NCI-H446 treated with DMSO at 0.1 percent for 48 hours (cell line): ENCODE measurements around the gene MIEN1.
"Not testable (repeated sequence)": the region's sequence is repeated elsewhere in the genome, so short reads cannot be mapped to it uniquely, and the experiment has no call there.

Source experiments
- DNase-seq: peaks from one replicate; lab custom pipeline; 2025; lab: John Stamatoyannopoulos, UW

MIEN1 gene

DNA sequence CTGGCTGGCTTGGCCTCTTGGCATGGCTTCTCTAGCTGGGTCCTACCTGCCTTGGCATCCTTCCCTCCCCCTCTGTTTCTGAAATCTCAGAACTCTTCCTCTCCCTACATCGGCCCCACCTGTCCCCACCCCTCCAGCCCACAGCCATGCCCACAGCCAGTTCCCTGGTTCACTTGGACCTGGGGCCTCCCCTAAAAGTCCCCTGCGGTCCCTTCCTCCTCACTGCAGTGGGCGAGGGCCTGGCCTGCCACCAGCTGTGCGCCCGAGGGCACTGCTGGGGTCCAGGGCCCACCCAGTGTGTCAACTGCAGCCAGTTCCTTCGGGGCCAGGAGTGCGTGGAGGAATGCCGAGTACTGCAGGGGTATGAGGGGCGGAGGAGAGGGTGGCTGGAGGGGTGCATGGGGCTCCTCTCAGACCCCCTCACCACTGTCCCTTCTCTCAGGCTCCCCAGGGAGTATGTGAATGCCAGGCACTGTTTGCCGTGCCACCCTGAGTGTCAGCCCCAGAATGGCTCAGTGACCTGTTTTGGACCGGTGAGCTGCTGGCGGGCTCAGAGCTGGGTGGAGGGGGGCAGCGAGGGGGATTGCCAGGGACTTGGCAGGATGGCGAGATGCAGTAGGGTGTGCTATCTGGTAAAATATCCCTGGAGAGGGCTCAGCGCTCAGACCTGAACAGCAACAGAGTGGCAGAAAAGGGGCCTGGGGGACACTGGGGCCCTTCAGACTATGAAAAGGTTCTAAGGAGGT, 14.1 kb downstream of the MIEN1 start:
- no peak for DNase-seq

DNA sequence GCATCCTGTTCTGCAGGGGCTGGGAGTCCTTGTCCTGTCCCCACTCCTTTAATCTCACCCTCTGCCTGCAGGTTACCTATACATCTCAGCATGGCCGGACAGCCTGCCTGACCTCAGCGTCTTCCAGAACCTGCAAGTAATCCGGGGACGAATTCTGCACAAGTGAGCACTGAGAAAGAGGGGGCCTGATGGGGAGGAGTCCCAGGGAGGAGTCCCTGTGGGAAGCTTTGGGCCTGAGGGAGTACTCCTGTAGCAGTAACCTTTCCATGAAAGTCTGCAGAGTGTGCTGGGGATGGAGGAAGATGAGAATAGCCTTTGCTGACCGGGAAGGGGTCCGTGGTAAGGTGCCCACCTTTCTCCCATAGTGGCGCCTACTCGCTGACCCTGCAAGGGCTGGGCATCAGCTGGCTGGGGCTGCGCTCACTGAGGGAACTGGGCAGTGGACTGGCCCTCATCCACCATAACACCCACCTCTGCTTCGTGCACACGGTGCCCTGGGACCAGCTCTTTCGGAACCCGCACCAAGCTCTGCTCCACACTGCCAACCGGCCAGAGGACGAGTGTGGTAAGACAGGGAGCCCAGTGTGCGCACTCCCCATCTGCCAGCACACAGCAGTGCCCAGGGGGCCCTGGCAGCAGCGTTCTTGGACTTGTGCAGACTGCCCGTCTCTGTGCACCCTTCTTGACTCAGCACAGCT, 14.8 kb downstream of the MIEN1 start:
- no peak for DNase-seq

DNA sequence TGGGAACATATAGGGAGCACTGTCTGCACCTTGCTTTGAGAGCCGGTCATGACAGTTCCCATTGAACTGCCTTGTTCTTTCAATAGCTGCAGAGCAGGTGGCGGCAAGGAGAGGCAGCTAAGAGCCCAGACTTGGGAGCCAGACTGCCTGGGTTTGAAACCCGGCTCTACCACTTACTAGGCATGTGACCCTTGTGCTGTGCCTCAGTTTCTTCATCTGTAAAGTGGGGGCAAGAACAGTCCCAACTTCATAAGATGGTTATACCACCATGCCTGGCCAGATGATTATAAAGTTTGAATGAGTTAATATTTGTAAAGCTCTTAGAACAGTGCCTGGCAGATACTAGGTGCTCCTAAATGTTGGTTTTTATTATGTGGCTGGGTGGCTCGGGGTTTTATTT, 16.1 kb downstream of the MIEN1 start:
- DNase-seq = no peak

DNA sequence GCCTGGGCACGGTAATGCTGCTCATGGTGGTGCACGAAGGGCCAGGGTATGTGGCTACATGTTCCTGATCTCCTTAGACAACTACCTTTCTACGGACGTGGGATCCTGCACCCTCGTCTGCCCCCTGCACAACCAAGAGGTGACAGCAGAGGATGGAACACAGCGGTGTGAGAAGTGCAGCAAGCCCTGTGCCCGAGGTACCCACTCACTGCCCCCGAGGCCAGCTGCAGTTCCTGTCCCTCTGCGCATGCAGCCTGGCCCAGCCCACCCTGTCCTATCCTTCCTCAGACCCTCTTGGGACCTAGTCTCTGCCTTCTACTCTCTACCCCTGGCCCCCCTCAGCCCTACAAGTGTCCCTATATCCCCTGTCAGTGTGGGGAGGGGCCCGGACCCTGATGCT, 18.5 kb downstream of the MIEN1 start:
- DNase-seq = no peak

DNA sequence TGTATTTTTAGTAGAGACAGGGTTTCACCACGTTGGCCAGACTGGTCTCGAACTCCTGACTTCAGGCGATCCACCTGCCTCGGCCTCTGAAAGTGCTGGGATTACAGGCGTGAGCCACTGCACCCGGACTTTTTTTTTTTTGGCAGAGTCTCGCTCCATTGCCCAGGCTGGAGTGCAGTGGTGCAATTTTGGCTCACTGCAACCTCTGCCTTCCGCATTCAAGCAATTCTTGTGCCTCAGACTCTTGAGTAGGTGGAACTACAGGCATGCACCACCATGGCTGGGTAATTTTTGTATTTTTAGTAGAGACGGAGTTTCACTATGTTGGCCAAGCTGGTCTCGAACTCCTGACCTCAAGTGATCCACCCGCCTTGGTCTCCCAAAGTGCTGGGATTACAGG, 19.3 kb downstream of the MIEN1 start:
- not testable (repeated sequence) for DNase-seq

DNA sequence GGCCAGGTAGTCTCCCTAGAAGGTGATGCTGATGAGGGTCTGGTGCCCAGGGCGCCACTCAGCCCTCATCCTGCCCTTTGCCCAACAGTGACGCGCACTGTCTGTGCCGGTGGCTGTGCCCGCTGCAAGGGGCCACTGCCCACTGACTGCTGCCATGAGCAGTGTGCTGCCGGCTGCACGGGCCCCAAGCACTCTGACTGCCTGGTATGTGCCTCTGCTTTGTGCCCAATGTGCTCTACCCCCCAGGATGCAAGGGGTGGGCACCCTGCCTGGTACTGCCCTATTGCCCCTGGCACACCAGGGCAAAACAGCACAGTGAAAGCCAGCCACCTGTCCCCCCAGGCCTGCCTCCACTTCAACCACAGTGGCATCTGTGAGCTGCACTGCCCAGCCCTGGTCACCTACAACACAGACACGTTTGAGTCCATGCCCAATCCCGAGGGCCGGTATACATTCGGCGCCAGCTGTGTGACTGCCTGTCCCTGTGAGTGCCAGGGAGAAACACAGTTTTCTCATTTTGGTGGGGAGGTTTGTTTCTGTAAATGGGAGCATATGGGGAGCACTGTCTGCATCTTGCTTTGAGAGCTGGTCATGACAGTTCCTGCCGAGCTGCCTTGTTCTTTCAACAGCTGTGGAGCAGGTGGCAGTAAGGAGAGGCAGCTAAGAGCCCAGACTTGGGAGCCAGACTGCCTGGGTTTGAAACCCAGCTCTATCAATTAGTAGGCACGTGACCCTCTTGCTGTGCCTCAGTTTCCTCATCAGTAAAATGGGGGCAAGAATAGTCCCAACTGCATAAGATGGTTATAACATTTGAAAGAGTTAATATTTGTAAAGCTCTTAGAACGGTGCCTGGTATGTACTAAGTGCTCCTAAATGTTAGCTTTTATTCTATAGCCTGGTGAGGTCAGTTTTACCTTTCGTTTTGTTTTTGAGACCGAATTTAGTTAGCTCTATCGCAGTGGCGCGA, 20.1 kb downstream of the MIEN1 start:
- no peak for DNase-seq

DNA sequence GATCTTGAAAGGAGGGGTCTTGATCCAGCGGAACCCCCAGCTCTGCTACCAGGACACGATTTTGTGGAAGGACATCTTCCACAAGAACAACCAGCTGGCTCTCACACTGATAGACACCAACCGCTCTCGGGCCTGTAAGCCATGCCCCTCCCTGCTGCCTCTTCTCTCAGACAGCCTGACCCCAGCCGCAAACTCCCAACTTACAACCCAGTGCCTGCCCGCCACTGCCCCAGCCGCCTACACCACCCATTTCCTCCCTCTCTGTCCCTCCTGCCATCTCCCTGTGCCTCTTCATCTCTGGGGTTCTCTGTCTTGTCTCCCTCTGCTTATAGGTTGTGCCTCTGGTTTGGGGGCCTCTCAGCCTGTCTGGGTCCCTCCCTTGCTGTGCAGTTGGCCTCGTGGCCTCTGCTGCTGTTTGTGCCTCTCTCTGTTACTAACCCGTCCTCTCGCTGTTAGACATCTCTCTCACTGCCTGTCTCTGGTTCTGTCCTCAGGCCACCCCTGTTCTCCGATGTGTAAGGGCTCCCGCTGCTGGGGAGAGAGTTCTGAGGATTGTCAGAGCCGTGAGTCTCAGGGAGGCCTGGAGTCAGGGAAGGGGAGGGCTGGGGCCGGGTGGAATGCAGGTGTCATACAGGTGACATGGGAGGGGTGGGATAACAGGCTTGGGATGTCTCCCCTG, 20.9 kb downstream of the MIEN1 start:
- no peak for DNase-seq

DNA sequence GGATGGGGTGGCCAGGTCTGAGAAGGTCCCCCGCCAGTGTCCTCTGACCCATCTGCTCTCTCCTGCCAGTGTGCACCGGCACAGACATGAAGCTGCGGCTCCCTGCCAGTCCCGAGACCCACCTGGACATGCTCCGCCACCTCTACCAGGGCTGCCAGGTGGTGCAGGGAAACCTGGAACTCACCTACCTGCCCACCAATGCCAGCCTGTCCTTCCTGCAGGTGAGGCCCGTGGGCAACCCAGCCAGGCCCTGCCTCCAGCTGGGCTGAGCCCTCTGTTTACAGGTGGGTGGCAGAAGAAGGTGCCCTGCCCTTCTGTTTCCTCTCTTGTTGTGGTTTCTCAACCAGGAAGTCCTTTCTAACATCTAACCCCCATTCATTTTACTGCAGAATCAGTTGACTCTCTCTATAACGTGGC, 23.4 kb downstream of the MIEN1 start:
- DNase-seq = no peak

DNA sequence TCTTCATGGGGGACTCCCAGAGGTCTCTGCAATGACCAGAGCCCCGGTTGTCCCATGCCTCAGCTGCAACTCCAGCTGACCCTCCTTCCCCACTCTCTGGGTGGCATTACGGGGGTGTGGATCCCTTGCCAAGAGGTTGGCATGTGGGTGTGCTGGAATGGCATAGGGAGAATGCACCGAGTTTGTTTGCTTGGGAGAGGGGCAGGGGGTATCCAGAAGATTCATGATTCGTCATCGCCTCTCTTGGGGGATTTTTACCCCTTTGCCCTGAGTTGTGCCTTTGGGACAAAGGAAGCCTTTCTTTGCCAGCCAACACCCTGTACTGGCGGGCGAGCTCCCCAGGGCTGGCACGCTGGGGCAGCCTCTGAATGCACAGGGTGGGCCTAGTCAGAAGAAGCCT, 23.9 kb downstream of the MIEN1 start:
- no peak for DNase-seq

DNA sequence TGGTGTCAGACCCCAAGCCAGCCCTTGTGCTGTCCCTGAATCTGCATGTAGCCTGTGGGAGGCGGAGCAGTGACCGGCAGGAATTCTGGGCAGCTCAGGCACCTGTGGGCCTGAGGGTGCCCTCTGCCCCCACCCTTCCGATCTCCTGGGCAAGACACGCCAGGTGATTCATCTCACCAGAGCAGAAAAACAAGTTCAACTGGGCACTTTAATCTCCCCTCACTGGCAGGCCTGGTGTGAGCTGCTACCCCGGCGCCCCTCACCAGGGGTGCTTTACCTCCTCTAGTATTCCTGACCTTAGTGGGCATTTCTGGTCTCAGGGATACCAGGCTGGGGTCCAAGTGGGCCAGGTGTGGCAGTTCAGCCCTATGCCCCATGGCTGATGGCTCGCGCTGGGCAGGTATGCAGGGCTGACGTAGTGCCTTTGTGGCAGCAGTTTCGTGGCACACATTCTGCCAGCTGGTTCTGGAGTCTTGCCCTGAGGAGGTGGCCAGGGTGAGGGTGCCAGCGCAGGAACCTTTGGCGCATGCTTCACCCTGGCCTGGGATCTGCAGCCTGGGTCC, 24.5 kb downstream of the MIEN1 start:
- DNase-seq = no peak

DNA sequence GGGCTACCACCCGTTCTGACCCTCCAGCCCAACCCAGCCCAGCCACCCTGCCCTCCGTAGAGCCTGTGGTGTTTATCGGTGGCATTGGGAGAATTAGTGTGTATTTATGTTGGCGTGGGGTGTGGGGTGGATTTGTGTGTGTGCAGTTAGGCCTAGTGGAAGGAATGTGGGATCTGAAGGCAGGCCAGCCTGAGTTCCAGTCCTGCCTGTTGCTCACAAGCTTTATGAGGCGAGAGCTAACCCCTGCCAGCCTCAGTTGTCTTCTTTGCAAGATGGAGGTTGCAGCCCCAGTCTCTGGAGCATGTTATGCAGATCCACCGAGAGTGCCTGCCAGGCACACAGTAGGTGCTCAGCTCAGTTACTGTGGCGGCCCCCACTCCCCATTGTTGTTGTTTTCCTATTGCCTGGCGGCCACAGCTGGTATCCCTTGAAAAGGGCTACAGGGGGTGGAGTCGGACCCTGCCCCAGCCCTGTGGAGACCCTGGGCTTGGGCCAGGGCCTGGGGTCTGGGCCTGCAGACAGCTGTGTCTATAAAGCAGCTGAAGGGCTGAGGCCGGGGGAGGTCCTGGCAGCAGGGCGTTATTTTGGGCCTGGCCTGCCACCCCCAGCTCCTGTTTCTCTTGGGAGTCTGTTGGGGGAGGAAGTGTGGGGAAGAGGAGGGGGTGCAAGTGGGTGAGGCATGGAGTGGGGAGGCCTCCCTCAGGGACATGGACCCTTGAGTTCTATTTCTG, 25.3 kb downstream of the MIEN1 start:
- no peak for DNase-seq

DNA sequence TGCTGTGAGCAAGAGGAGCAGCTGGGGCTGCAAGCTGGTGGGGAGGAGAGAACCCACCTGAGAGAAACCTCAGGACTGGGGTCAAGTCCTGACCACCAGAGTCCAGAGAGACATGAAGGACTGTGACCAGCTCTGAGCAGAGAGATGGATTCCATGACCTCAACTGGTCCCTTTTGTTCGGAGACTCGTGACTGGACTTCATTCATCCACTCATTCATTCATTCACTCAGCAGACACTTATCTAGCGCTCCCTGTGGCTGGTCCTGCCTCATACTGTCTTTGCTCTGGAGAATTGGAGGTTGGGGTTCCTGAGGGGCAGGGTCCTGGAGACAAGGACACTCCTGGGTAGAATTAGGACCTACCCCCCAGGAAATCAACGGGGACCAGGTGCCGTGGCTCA, 26.4 kb downstream of the MIEN1 start:
- DNase-seq = no peak

DNA sequence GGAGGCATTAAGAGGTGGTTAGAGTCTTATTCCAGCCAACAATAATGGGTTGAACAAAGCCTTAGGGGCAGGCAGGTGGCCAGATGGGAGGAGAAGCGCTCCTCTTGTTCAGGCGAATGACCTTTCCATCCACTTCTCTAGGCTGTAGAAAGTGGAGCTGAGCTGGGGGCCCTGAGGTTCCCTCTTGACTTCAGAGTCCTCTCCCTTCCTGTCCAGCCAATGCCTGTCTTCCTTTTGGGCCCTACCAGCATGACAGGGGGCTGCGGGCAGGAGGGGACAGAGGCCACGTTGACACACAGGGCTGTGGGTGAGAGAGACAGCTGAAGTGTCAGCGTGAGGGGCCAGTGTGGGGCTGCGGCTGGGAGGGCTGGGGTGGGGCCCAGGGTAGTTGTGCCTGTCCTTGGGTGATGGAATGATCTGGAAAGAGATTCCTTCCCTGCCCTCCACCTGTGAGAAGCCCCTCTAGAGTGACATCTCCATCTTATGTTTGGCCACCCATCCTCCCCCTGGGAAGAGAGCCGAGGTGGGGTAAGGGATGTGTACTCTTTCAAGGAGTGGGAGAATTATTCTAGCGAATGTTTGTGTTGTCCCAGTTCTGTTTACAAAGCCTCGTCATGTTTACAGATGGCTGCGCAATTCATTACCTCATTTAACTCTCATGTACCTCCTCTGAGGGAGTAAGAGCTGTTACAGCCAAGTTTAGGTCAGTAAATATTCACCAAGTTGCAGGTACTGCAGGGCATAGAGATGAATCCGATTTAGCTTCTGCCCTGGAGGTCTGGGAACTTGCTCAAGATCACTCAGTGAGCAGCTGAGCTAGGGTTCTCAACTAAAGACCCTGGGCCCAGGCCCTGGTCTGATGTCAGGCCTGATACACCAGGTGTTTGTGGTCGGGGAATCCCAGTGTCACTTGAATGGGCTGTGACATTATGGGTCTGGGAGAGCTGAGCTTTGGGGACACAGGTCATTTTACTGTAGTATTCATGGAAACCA, 27.1 kb downstream of the MIEN1 start:
- no peak for DNase-seq

DNA sequence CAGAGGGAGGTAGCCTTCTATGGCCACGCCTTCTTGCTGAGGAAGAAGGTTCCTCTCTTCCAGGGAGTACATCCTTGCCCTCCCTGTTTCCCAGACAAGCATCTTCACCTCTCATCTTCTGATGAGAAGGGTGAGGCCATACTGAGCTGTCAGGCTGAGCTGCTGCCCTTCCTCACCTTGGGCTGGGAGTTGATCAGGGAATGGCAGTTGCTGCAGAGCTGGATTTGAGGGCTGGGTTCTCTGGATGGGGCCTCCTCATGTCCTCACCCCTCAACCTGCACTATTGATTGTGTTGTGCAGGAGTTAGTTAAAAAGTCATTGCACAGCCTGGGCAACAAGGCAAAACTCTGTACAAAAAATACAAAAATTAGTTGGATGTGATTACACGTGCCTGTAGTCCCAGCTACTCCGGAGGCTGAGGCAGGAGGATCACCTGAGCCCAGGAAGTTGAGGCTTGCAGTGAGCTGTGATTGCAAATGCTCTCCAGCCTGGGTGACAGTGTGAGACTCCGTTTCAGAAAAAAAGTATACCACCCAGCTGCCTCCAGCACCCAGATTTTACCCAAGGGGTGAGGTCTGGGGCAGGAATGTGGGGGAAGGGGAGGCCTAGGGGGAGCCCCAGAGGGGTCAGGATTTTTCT, 28.4 kb downstream of the MIEN1 start:
- DNase-seq = no peak

DNA sequence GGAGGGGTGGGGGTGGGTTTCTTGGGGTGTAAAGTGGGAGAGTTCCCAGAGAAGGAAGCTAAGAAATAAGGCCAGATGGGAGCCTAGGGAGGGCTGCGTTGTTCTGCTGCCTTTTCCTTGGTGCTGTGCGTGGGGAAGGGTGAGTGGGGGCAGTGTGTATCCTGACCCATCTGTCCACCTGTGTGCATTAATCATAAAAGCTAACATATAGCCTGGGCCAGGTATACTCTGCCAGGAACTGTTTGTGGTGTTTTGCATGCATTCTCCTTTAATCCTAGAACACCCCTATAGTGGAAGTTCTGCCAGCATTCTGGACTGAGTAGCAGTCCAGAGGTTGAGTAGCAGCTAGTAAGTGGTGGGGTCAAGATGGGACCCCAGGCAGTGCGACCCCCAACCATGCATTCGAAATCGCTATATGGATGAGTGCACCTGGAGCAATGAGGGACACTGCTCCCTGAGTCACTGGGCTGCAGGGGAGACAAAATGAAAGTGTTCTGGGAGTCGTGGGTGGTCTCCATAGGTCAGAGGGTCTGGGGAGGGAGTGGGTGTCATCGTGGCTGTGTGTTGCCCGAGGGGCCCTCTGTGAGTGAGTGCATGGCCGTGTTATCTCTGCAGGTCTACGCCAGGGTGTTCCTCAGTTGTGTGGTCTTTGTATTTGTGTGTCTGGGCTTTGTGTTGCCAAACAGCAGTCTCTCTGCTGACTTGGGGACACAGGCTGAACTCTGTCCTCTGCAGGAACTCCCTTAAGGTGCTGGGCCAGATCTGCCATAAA, 29.1 kb downstream of the MIEN1 start:
- DNase-seq = no peak

DNA sequence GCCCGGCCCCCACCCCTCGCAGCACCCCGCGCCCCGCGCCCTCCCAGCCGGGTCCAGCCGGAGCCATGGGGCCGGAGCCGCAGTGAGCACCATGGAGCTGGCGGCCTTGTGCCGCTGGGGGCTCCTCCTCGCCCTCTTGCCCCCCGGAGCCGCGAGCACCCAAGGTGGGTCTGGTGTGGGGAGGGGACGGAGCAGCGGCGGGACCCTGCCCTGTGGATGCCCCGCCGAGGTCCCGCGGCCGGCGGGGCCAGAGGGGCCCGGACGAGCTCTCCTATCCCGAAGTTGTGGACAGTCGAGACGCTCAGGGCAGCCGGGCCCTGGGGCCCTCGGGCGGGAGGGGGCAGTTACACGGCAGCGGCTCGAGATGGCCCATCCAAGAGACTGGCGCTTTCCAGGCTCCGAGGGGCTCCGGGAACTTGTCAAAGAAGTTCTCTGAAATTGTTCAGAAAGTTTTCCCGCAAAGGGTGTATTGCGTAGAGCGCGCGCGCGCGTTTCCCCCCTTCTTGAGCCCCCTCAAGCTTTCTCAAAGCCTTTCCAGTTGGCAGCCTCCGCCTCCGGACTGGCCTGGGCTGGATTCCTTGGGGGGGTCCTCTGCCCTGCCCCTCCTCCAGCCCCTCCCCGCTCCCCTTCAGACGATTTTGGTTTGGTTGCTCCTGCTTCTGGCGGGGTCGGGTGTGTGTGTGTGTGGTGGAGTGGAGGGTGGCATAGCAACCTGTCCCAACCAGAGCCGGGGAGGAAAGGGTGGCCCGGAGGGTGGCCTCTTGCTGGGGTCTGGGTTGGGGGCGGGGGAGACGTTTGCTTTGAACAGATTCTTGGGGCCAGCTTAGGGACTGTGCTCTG, 30.0 kb downstream of the MIEN1 start:
- no peak for DNase-seq

DNA sequence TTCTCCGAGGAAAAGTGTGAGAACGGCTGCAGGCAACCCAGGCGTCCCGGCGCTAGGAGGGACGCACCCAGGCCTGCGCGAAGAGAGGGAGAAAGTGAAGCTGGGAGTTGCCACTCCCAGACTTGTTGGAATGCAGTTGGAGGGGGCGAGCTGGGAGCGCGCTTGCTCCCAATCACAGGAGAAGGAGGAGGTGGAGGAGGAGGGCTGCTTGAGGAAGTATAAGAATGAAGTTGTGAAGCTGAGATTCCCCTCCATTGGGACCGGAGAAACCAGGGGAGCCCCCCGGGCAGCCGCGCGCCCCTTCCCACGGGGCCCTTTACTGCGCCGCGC, 30.5 kb downstream of the MIEN1 start, which contains the start of gene ERBB2:
TSS of gene ERBB2 (plus strand) at position 247 of the 330 bp plus-strand sequence. CDS start 175 bp downstream, outside the sequence.
- no peak for DNase-seq
